Cardiac septum (tissue), 1 donor: ENCODE data around the gene ADO. TPM values are rescaled to one million over a fixed set of nuclear protein-coding genes. Genes with fewer than 3 reads are reported as not detected.

ENCODE experiments used
- DNase-seq: peaks from one replicate; pipeline ENCODE4 v3.0.0-alpha.2; 2020; ENCODE audit warnings: low spot score
- intact Hi-C: fragments of 100-400 bp; cut with DNase I; formaldehyde crosslinking; loops from one replicate; pipeline ENCODE4 v1.14.0; 2022
- total RNA-seq: library from RNA; stranded (reverse); fragmentation: NEBNext Ultra II Directional; extraction: Animal tissue kit (Norgen Biotek cat#: 25700); gene quantifications from one replicate; pipeline ENCODE4 v1.2.1, GENCODE V29; 2021
- donor health status: DM: no; HTN: no; CAD: no.

Gene ADO
- total RNA-seq, 1 donor from 2014 or later: 19.5 TPM

GRCh38 chr10:62815381-62816075 lies 11.0 kb downstream of the ADO start:
- DNase-seq: peak; percentile 74
- intact Hi-C loops: loop anchor here (2.0 to 5.0 kb wide), 7 partner anchors 53 to 378 kb away; no protein-coding TSS in a partner anchor

- intact Hi-C loops: loop anchor here (2.0 to 5.0 kb wide), 7 partner anchors 54 to 379 kb away; no protein-coding TSS in a partner anchor
- no peak for DNase-seq
These were observed 11.5 kb downstream of the ADO start for GRCh38 chr10:62816076-62816330.

- peak; percentile 98 for DNase-seq
- intact Hi-C loops: loop anchor here (2.0 to 5.0 kb wide), 7 partner anchors 54 to 379 kb away; no protein-coding TSS in a partner anchor
These were observed 12.0 kb downstream of the ADO start, which contains the start of gene EGR2 for GRCh38 chr10:62816331-62817120. Gene EGR2 (minus strand): TSS chr10:62816366. CDS start chr10:62816029, 337 bp downstream.

- peak; percentile 83 for DNase-seq
- intact Hi-C loops: loop anchor here (2.0 to 5.0 kb wide), 7 partner anchors 55 to 380 kb away; no protein-coding TSS in a partner anchor
These were observed 12.7 kb downstream of the ADO start for GRCh38 chr10:62817121-62817765.

- intact Hi-C loops: loop anchor here (2.0 to 5.0 kb wide), 7 partner anchors 56 to 381 kb away; no protein-coding TSS in a partner anchor
- DNase-seq: peak; percentile 92
These were observed 13.4 kb downstream of the ADO start for GRCh38 chr10:62817766-62818425.

- intact Hi-C loops: loop anchor here (5.0 kb wide), 6 partner anchors 56 to 381 kb away; no protein-coding TSS in a partner anchor
- no peak for DNase-seq
These were observed 14.0 kb downstream of the ADO start for GRCh38 chr10:62818426-62819011.

- no peak for DNase-seq
- intact Hi-C loops: loop anchor here (5.0 kb wide), 6 partner anchors 57 to 382 kb away; no protein-coding TSS in a partner anchor
These were observed 14.8 kb downstream of the ADO start for GRCh38 chr10:62819141-62819920.

GRCh38 chr10:62820586-62820985 lies 16.1 kb downstream of the ADO start:
- DNase-seq: no peak

GRCh38 chr10:62826273-62826672 lies 21.8 kb downstream of the ADO start:
- intact Hi-C loops: no loop called here

More at GRCh38 chr10:62820586-62820985, 16.1 kb downstream of the ADO start:
- intact Hi-C loops: no loop called here

GRCh38 chr10:62829622-62830021 lies 25.1 kb downstream of the ADO start:
- DNase-seq: no peak
- intact Hi-C loops: no loop called here

More at GRCh38 chr10:62826273-62826672, 21.8 kb downstream of the ADO start:
- DNase-seq: no peak

- DNase-seq: no peak
- intact Hi-C loops: no loop called here
These were observed 26.2 kb downstream of the ADO start for GRCh38 chr10:62830679-62831078.

GRCh38 chr10:62831346-62831745 lies 26.8 kb downstream of the ADO start:
- intact Hi-C loops: no loop called here
- no peak for DNase-seq

GRCh38 chr10:62839590-62839989 lies 35.1 kb downstream of the ADO start:
- intact Hi-C loops: no loop called here
- DNase-seq: no peak

- no peak for DNase-seq
- intact Hi-C loops: no loop called here
These were observed 38.5 kb downstream of the ADO start for GRCh38 chr10:62842983-62843382.

GRCh38 chr10:62843600-62843999 lies 39.1 kb downstream of the ADO start:
- intact Hi-C loops: no loop called here
- no peak for DNase-seq

GRCh38 chr10:62844280-62845011 lies 39.9 kb downstream of the ADO start:
- DNase-seq: no peak
- intact Hi-C loops: no loop called here

- intact Hi-C loops: no loop called here
- DNase-seq: no peak
These were observed 42.9 kb downstream of the ADO start for GRCh38 chr10:62847433-62847832.

- intact Hi-C loops: no loop called here
- no peak for DNase-seq
These were observed 46.1 kb downstream of the ADO start for GRCh38 chr10:62850646-62851045.
